Amniotic epithelial cell (primary cell): ENCODE measurements around the gene CDK5RAP1.

ENCODE experiments used
- DNase-seq: peaks from one replicate; pipeline ENCODE4 v3.0.0-alpha.2; 2010; ENCODE audit warnings: low read depth

Gene CDK5RAP1

GRCh38 chr20:33333616-33334015 is 67.7 kb downstream of the CDK5RAP1 start:
- no peak for DNase-seq

GRCh38 chr20:33332905-33333456 is 68.3 kb downstream of the CDK5RAP1 start:
- DNase-seq, result no peak

GRCh38 chr20:33328157-33329137 is 72.9 kb downstream of the CDK5RAP1 start:
- no peak for DNase-seq

- DNase-seq, result no peak
Measured at GRCh38 chr20:33325350-33325749, 76.0 kb downstream of the CDK5RAP1 start.

GRCh38 chr20:33323236-33323635 is 78.1 kb downstream of the CDK5RAP1 start:
- no peak for DNase-seq

- no peak for DNase-seq
Measured at GRCh38 chr20:33322456-33322855, 78.9 kb downstream of the CDK5RAP1 start.

GRCh38 chr20:33320006-33320405 is 81.3 kb downstream of the CDK5RAP1 start:
- DNase-seq, result no peak

GRCh38 chr20:33318096-33318429 is 83.3 kb downstream of the CDK5RAP1 start:
- no peak for DNase-seq

GRCh38 chr20:33317424-33318095 is 83.8 kb downstream of the CDK5RAP1 start:
- no peak for DNase-seq

GRCh38 chr20:33316958-33317357 is 84.4 kb downstream of the CDK5RAP1 start:
- no peak for DNase-seq

GRCh38 chr20:33316343-33316742 is 85.0 kb downstream of the CDK5RAP1 start:
- DNase-seq, result no peak

- no peak for DNase-seq
Measured at GRCh38 chr20:33313686-33314314, 87.5 kb downstream of the CDK5RAP1 start.

GRCh38 chr20:33312583-33312982 is 88.7 kb downstream of the CDK5RAP1 start:
- no peak for DNase-seq

- no peak for DNase-seq
Measured at GRCh38 chr20:33311996-33312395, 89.3 kb downstream of the CDK5RAP1 start.

- DNase-seq, result no peak
Measured at GRCh38 chr20:33311011-33311410, 90.3 kb downstream of the CDK5RAP1 start.

GRCh38 chr20:33310327-33310899 is 90.9 kb downstream of the CDK5RAP1 start:
- DNase-seq, result no peak

GRCh38 chr20:33309631-33310030 is 91.7 kb downstream of the CDK5RAP1 start:
- DNase-seq, result no peak
